Jurkat, Clone E6-1 (cell line): ENCODE data around the gene MAB21L2.

Source experiments
- DNase-seq: peaks from one replicate; pipeline ENCODE4 v3.0.0-alpha.2; 2011; ENCODE audit warnings: low read depth, low spot score
- H3K4me3 ChIP-seq: 2 replicates; pipeline ENCODE4 v1.5.1; 2011; ENCODE audit warnings: mild to moderate bottlenecking, low read length, control low read depth, moderate library complexity

The MAB21L2 gene

DNA sequence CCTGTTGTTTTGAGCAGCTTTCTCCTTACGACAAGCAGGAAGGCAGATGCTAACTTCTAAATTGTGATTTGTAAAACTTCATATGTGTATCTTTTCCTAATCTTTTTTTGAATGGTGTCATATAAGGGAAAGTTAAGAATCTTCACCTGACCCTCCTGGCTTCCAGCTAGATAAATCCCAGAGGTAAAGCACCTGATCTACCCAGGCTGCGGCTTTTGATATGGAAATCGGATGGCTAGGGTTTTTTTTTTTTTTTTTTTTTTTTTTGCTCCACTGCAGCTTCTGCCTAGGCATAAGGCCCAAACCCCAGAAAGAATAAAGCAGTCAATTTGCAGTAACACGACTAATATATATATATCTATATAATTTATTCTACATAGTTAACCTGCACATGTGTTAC, 10.0 kb downstream of the MAB21L2 start:
- no peak overlapping the region for H3K4me3 ChIP-seq
- no peak for DNase-seq

DNA sequence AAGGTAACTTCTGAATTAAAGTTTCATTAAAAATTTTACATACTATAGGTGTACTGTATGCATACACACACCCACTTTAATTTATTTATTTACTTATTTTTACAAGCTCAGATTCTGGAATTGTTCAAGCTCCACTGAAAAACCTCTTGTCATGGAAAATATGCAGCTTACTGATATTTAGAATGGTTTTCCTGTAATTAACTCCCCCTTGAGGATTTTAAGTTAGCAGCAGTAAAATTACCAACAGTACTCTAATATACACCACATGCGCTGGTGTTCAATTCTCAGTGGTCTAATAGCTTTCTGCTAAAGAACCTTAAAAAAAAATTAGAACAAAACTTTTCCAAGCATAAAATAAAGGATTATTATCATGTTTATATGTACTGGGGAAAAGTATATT, 12.0 kb downstream of the MAB21L2 start:
- no peak overlapping the region for H3K4me3 ChIP-seq
- DNase-seq = no peak

DNA sequence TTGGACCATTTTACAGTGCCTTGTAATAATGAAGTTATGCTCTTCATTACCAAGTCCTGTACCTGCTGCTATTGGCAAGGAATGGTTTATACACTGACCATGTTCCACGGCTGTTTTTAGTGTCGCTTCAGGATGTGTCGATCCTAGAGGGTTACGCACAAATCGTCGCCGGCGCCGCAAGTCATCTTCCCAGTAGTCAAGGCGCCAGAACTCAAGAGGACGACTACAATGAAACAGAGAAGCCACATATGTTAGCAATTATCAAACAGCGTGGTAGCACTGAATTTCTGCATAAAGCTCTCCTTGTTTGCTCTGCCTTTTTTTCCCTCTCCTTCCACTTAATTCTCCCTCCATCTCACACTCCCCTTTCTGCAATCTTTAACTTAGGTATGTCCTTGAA, 17.0 kb downstream of the MAB21L2 start:
- no peak for DNase-seq
- H3K4me3 ChIP-seq = no peak overlapping the region

DNA sequence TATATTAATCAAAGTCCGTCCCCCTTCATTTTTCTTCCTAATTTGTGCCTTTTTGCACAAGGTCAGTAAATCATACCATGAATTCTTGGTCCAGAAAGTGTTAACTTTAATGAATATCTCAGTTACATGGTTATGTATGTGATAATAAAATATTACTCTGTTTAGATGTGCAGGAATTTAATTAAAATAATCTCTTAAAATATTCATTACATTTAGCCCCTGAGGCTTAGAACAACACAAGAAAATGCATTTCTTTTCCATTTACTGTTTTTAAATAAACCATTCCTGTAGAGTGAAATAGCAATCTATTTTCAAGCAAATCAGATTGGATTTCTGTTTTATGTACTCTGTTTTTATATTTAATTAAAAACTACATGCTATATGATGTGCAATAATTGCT, 17.6 kb downstream of the MAB21L2 start:
- no peak overlapping the region for H3K4me3 ChIP-seq
- no peak for DNase-seq

DNA sequence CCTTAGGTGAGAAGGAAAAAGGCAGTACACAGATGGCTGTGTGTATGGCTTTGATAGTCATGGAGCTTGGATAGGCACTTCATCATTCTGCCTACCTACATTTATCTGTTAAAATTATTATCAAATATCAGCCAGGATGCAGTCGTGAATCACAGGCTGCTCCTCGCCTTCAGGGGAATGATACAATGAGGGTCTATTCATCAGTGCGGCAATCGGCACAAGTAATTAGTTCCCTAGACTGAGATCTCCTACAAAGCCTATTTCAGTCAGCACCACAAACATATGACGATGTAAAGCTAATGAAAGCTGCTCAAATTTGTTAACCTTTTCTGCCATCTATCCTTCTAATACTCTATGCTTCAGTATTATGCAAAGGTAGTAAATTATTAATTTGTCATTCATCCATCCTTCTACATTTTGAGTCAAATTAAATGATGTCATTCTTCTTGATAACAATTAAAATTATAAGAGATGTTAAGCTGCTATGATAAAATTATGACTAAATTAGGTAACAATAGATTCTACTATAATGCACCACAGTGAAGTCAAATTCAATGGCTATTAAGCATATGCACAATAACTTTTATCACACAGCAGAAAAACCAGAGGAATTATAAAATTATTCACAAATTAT, 19.0 kb downstream of the MAB21L2 start:
- DNase-seq = no peak
- H3K4me3 ChIP-seq = no peak overlapping the region

DNA sequence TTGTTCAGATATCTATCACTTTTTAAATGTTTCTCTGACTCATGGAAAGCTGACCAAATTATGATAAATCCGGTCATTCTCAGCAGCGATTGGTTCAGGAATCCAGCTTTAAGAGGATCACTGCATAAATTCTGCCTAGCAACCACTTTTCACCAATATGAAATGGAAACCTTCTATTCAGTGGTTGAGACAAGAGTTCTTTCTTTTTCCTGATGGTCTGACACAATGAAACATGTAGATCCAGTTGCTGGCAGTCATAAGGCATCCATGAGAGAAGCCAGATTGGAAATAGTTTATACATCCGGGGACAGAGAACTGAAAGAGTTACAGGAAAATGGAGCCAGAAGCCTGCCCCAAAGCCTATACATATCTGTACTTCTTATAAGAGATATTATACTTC, 27.2 kb downstream of the MAB21L2 start:
- DNase-seq = no peak
- no peak overlapping the region for H3K4me3 ChIP-seq

DNA sequence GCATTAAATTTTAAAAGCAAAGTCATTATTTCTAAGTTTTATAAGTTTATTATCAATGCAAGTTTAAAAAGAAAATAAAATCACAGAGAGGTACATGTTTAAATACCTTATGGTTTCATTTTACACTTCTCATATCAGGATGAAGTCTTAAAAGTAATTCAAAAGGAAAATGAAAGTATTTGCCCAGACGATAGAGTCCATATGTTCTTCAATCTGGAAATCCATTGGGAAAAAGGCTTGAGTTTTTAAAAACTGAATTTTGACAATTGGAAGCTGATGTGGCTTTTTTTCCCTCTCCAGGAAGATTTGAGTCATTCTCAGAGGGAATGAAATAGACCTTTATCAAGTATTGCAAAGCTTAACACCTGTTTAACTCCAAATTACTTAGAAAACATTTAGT, 37.1 kb downstream of the MAB21L2 start:
- no peak for DNase-seq
- no peak overlapping the region for H3K4me3 ChIP-seq

DNA sequence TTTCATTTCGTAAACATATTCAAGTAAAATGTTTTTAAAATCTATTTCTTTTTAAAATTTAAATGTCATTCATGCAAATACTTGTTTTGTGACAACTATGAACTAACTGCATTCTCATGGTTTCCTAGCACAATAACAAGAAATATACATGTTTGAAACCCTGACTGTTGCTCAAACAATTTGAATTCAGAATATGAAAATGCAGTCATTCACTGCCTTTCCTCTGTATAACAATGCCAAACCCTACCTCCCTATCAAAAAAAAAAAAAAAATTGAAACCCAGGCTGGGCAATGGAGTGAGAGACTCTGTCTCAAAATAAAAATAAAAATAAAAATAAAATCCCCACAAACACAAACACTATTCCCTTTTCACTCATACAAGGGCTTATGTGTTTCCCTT, 42.1 kb downstream of the MAB21L2 start:
- H3K4me3 ChIP-seq = no peak overlapping the region
- no peak for DNase-seq

DNA sequence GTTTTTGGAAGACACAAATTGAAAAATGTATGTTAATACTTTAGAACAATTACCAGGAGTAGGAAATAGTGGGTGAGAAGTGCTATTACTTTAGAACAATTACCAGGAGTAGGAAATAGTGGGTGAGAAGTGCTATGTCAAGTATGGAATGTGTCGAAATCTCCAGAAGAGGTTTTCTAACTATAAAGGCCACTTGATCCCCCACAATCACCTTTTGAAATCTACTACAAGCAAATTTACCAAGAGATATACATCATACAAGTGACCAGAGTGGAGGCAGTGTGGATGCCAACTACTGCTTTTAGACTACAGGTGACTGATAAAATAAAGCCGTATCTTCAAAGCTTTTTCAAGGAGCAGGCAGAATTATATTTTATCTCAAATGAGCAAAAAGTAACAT, 43.1 kb downstream of the MAB21L2 start:
- DNase-seq = no peak
- H3K4me3 ChIP-seq = no peak overlapping the region

DNA sequence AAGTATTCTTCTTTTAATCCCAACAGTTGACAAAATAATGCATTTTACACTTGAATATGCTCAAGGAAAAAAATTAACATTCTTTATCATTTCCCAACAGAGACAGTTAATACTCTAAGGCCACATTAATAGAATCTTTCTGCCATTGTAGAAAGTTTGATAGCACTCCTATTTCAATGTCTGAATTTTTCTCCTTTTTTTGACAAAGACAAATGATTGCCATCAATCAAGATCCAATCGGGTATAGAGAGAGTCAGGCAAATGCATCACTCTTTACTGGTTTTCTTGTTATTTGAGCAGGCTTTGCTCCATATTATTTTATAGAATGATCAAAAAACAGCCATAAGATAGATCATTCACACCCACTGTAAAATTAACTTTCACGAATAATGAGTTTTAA, 46.1 kb downstream of the MAB21L2 start:
- no peak for DNase-seq
- no peak overlapping the region for H3K4me3 ChIP-seq

DNA sequence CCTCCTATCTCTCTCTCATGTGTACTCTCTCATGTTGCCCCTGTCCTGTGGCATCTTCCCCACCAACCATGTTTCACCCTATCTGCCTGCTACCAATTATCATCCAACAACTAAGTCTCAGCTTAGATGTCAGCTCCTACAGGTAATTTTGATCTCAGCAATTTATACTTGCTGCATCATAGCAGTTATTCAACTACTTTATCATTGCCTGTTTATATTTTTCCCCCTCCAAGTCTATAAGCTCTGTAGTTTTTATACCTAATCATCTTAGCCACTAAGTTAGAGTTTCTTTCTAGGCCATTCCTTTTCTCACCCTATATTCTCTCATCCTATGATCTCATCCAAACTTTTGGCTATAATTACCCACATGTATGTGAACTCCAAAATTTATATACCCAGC, 50.7 kb downstream of the MAB21L2 start:
- no peak overlapping the region for H3K4me3 ChIP-seq
- DNase-seq = no peak
